A673 (cell line): ENCODE data around the gene NAA35. TPM values are rescaled to one million over a fixed set of nuclear protein-coding genes. Genes with fewer than 3 reads are reported as not detected.

Source experiments
- BruUV-seq: library from RNA; stranded (reverse); fragments of 400-500 nt; replicated peaks from 2 replicates; lab custom pipeline; 2021; lab: Mats Ljungman, UMichigan
- CTCF ChIA-PET: fragments of 300-600 bp; sonication (Branson Sonifier 250); formaldehyde crosslinking; loops from one replicate; lab custom pipeline; 2022; ENCODE audit warnings: antibody characterized with exemption; lab: Charles Lee
- POLR2A ChIA-PET: fragments of 300-600 bp; sonication (Branson Sonifier 250); formaldehyde crosslinking; loops from one replicate; lab custom pipeline; 2022; ENCODE audit warnings: antibody characterized with exemption; ENCODE audit not compliant: low non-redundant PET; lab: Charles Lee
- DNase-seq: peaks from one replicate; pipeline ENCODE4 v3.0.0-alpha.2; 2015; ENCODE audit warnings: low spot score
- H3K27ac ChIP-seq: fragments of 200-600 bp; sonication (generic); 2 replicates; pipeline ENCODE4 v1.5.1; 2016; ENCODE audit warnings: mixed run types, low read depth, mild to moderate bottlenecking, mixed read lengths, antibody characterized with exemption, low read length; ENCODE audit not compliant: poor library complexity, severe bottlenecking
- H3K27me3 ChIP-seq: fragments of 200-600 bp; sonication (generic); replicated peaks from 2 replicates; pipeline ENCODE4 v1.6.1; 2017; ENCODE audit warnings: mixed run types, low read depth, mild to moderate bottlenecking, mixed read lengths, antibody characterized with exemption, low read length; ENCODE audit not compliant: insufficient read depth, poor library complexity
- H3K36me3 ChIP-seq: fragments of 200-600 bp; sonication (generic); 2 replicates; pipeline ENCODE4 v1.6.1; 2016; ENCODE audit warnings: mixed run types, mild to moderate bottlenecking, mixed read lengths, antibody characterized with exemption, low read length; ENCODE audit not compliant: insufficient read depth, poor library complexity, severe bottlenecking
- H3K4me1 ChIP-seq: fragments of 200-600 bp; sonication (generic); 2 replicates; pipeline ENCODE4 v1.6.1; 2017; ENCODE audit warnings: mixed run types, mild to moderate bottlenecking, mixed read lengths, antibody characterized with exemption, low read length; ENCODE audit not compliant: insufficient read depth, poor library complexity, severe bottlenecking
- H3K4me3 ChIP-seq: fragments of 200-600 bp; sonication (generic); 2 replicates; pipeline ENCODE4 v1.5.1; 2016; ENCODE audit warnings: low read depth, mixed run types, mild to moderate bottlenecking, mixed read lengths, low read length; ENCODE audit not compliant: poor library complexity, severe bottlenecking
- H3K9me3 ChIP-seq: fragments of 200-600 bp; sonication (generic); 2 replicates; pipeline ENCODE4 v1.6.1; 2016; ENCODE audit warnings: mixed run types, low read depth, mild to moderate bottlenecking, mixed read lengths, antibody characterized with exemption, low read length; ENCODE audit not compliant: poor library complexity, severe bottlenecking
- EZH2 ChIP-seq: fragments of 200-600 bp; sonication (generic); IDR thresholded peaks from 2 replicates; pipeline ENCODE4 v1.6.1; 2017; ENCODE audit warnings: borderline replicate concordance, low read depth, mild to moderate bottlenecking, mixed read lengths, antibody characterized with exemption, low read length; ENCODE audit not compliant: poor library complexity, severe bottlenecking
- intact Hi-C: fragments of 100-400 bp; cut with micrococcal nuclease; formaldehyde crosslinking; loops from one replicate; pipeline ENCODE4 v1.10.0; 2022; ENCODE audit not compliant: unreplicated experiment
- total RNA-seq: library from RNA; stranded (reverse); gene quantifications from 2 replicates; pipeline ENCODE4 v1.2.3, GENCODE V29; 2021
- TF ChIP-seq, protein P1 (sequence below): fragments of 300-800, 200-600 bp; sonication (generic); conservative IDR thresholded peaks from 2 replicates; pipeline ENCODE4 v1.5.1; 2017; ENCODE audit warnings: low read depth, mild to moderate bottlenecking, antibody characterized with exemption, low read length, moderate library complexity, mixed read lengths

NAA35 gene
- total RNA-seq, 1 experiment from 2014 or later = 28.4 TPM

DNA sequence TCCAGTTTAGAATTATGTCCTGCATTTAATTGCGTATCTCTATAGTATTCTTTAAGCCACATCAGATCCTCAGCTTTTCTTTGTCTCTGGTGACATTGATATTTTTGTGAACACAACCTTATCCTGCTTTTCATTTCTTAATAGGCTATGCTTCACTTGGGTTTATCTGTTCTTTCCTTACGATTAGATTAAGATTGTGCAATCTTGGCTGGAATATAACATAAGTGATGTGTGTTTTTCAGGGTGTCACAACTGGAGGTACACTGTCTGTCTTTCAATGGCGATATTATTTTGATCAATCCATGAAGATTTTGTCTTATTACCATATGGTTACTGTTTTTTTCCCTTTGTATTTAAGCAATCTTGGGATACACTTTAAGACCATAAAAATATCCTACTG lies 23.6 kb downstream of the NAA35 start:
- CTCF ChIA-PET = no interaction called here
- BruUV-seq = no TSS peak
- TF ChIP-seq, protein P1, sequence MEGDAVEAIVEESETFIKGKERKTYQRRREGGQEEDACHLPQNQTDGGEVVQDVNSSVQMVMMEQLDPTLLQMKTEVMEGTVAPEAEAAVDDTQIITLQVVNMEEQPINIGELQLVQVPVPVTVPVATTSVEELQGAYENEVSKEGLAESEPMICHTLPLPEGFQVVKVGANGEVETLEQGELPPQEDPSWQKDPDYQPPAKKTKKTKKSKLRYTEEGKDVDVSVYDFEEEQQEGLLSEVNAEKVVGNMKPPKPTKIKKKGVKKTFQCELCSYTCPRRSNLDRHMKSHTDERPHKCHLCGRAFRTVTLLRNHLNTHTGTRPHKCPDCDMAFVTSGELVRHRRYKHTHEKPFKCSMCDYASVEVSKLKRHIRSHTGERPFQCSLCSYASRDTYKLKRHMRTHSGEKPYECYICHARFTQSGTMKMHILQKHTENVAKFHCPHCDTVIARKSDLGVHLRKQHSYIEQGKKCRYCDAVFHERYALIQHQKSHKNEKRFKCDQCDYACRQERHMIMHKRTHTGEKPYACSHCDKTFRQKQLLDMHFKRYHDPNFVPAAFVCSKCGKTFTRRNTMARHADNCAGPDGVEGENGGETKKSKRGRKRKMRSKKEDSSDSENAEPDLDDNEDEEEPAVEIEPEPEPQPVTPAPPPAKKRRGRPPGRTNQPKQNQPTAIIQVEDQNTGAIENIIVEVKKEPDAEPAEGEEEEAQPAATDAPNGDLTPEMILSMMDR = no peak
- no peak for TF ChIP-seq EZH2
- Histone ChIP-seq H3K27ac (no peak overlapping the region), H3K9me3 (no peaks in the 10 kb centered on the region), H3K4me3 (no peak overlapping the region), H3K27me3 (no peaks in the 10 kb centered on the region), H3K4me1 (peaks cover 19% of the 10 kb centered on the region), H3K36me3 (peaks cover 26% of the 10 kb centered on the region)
- intact Hi-C loops = no loop called here
- no peak for DNase-seq
- POLR2A ChIA-PET = no interaction called here

DNA sequence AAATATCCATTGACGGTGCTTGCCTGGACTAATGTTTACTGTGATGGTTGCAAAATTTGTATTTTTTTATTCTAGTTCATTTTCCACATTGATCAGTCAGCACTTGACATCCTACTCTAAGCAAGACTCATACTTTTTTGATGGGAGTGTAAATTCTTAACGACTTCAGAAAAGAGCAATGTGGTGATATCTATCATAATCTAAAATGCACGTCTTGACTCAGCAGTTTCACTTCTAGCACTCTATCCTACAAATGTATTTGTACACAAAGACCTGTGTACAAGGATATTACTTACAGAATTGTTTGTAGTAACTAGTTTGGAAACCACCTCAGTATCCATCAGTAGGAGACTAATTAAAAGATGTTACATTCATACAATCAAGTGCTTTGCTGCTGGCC lies 24.0 kb downstream of the NAA35 start:
- H3K4me3 ChIP-seq = no peak overlapping the region
- TF ChIP-seq, protein P1 = no peak
- no peak for TF ChIP-seq EZH2
- CTCF ChIA-PET = interaction anchor here (0.6 kb wide), 1 partner anchor 140 kb away, joined by 3 read pairs; no protein-coding TSS in a partner anchor
- peaks cover 15% of the 10 kb centered on the region for H3K4me1 ChIP-seq
- H3K27me3 ChIP-seq = no peaks in the 10 kb centered on the region
- POLR2A ChIA-PET = no interaction called here
- H3K9me3 ChIP-seq = no peaks in the 10 kb centered on the region
- no TSS peak for BruUV-seq
- intact Hi-C loops = no loop called here
- no peak overlapping the region for H3K27ac ChIP-seq
- DNase-seq = no peak
- H3K36me3 ChIP-seq = peaks cover 26% of the 10 kb centered on the region

DNA sequence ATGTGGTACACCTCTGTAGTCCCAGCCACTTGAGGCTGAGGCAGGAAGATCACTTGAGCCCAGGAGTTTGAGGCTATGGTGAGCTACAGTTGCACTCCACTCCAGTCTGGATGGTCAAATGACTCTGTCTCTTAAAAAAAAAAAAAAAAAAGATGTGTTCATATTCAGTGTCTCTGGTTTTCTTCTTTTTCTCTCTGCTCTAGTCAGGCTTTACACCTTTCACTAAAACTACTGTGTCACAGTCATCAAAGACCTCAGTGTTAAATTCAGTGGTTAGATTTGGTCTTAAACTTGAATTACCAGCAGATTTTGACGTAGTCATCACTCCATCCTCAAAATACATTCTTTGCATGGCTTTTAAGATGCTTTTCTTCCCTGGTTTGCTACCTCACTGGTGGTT lies 28.8 kb downstream of the NAA35 start:
- ChIA-PET CTCF (no interaction called here), POLR2A (no interaction called here)
- Histone ChIP-seq H3K27ac (no peak overlapping the region), H3K27me3 (no peaks in the 10 kb centered on the region), H3K9me3 (no peaks in the 10 kb centered on the region), H3K36me3 (peaks cover 8% of the 10 kb centered on the region), H3K4me3 (no peak overlapping the region), H3K4me1 (no peaks in the 10 kb centered on the region)
- BruUV-seq = no TSS peak
- DNase-seq = no peak
- no peak for TF ChIP-seq EZH2
- TF ChIP-seq, protein P1 = no peak
- intact Hi-C loops = no loop called here
